C4-2B (cell line): ENCODE measurements around the gene PRICKLE2.

Source experiments
- ZFX ChIP-seq: fragments of 450-650 bp; IDR thresholded peaks from 2 replicates; pipeline ENCODE4 v1.6.1; 2017
- TF ChIP-seq, protein P1 (sequence below): fragments of 450-650 bp; conservative IDR thresholded peaks from 2 replicates; pipeline ENCODE4 v1.5.1; 2017; ENCODE audit warnings: mild to moderate bottlenecking

DNA sequence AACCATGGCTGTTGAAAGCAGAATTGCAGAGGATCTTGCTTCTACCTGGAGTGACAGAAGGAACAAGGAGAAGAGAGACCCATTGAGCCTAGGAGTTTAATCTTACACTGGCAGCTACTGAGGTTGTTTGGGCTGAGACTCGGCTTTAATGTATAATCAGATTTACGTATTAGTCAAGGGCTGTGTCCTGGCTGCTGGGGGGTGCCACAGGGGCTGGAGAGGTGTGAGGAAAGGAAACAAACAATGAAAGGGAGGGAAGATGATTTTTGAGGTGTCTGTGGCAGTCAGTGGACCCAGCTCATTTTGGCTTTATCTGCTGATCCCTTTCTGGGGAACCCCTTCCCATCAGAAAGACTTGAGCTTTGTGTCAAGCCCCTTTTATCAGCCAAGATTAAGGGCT, 95.7 kb downstream of the PRICKLE2 start:
- TF ChIP-seq, protein P1, sequence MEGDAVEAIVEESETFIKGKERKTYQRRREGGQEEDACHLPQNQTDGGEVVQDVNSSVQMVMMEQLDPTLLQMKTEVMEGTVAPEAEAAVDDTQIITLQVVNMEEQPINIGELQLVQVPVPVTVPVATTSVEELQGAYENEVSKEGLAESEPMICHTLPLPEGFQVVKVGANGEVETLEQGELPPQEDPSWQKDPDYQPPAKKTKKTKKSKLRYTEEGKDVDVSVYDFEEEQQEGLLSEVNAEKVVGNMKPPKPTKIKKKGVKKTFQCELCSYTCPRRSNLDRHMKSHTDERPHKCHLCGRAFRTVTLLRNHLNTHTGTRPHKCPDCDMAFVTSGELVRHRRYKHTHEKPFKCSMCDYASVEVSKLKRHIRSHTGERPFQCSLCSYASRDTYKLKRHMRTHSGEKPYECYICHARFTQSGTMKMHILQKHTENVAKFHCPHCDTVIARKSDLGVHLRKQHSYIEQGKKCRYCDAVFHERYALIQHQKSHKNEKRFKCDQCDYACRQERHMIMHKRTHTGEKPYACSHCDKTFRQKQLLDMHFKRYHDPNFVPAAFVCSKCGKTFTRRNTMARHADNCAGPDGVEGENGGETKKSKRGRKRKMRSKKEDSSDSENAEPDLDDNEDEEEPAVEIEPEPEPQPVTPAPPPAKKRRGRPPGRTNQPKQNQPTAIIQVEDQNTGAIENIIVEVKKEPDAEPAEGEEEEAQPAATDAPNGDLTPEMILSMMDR, result no peak
- no peak for TF ChIP-seq ZFX
